Measurements from ENCODE around the gene PRKAG3. TPM values are rescaled to one million over a fixed set of nuclear protein-coding genes. Genes with fewer than 3 reads are reported as not detected.

The PRKAG3 gene
- total and polyA plus RNA-seq, 7 donors, result 9.2 to 187 (median 58.5) TPM

GRCh38 chr2:218781691-218782527 lies 49.7 kb downstream of the PRKAG3 start, which contains the start of gene CYP27A1:
CYP27A1 (plus strand) TSS chr2:218782147; CDS start chr2:218782183, 36 bp downstream.
- intact Hi-C loops (cut with DNase I), result loop anchor here in 1 of 2 donors (5.0 kb wide), 2 partner anchors 50 to 70 kb away; partner anchors contain the start of genes PRKAG3 and TTLL4
- peaks cover 26% of the 10 kb centered on the region for H3K4me1 ChIP-seq
- 0 to 1% (median 0%) methylated on average over 64 to 76 of the region's 76 CpGs for WGBS, 3 donors
- no peaks in the 10 kb centered on the region for H3K9me3 ChIP-seq
- ATAC-seq (peak; percentile 83 to 87 (median 85)), DNase-seq (peak; percentile 61 to 78)
- peak within 1 kb of the TSS; percentile 74 for H3K4me3 ChIP-seq
- TF ChIP-seq, protein P1, sequence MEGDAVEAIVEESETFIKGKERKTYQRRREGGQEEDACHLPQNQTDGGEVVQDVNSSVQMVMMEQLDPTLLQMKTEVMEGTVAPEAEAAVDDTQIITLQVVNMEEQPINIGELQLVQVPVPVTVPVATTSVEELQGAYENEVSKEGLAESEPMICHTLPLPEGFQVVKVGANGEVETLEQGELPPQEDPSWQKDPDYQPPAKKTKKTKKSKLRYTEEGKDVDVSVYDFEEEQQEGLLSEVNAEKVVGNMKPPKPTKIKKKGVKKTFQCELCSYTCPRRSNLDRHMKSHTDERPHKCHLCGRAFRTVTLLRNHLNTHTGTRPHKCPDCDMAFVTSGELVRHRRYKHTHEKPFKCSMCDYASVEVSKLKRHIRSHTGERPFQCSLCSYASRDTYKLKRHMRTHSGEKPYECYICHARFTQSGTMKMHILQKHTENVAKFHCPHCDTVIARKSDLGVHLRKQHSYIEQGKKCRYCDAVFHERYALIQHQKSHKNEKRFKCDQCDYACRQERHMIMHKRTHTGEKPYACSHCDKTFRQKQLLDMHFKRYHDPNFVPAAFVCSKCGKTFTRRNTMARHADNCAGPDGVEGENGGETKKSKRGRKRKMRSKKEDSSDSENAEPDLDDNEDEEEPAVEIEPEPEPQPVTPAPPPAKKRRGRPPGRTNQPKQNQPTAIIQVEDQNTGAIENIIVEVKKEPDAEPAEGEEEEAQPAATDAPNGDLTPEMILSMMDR (IDR thresholded peaks at IDR 0.05), result no peak
- H3K27ac ChIP-seq, result peak within 1 kb of the TSS; percentile 78
- peaks cover 0 to 2% (median 0%) of the 10 kb centered on the region in 3 donors for H3K27me3 ChIP-seq (ENCODE audit: insufficient read depth in 3 of 3, low read length in 2 of 3)
- H3K36me3 ChIP-seq (ENCODE audit: insufficient read depth in 1 of 2, low read depth in 1 of 2), result no peaks in the 10 kb centered on the region

- H3K27me3 ChIP-seq (ENCODE audit: insufficient read depth in 3 of 3, low read length in 2 of 3), result peaks cover 0 to 2% (median 0%) of the 10 kb centered on the region in 3 donors
- peaks cover 26% of the 10 kb centered on the region for H3K4me1 ChIP-seq
- TF ChIP-seq, protein P1 (IDR thresholded peaks at IDR 0.05), result no peak
- H3K27ac ChIP-seq, result peak overlapping the region; percentile 78
- no peaks in the 10 kb centered on the region for H3K36me3 ChIP-seq (ENCODE audit: insufficient read depth in 1 of 2, low read depth in 1 of 2)
- H3K9me3 ChIP-seq, result no peaks in the 10 kb centered on the region
- intact Hi-C loops (cut with DNase I), result loop anchor here in 1 of 2 donors (5.0 kb wide), 2 partner anchors 51 to 69 kb away; partner anchors contain the start of genes PRKAG3 and TTLL4
- 34 to 44% (median 34%) methylated on average over 15 of the region's 15 CpGs for WGBS, 3 donors
- DNase-seq, result no peak
- peak overlapping the region; percentile 74 for H3K4me3 ChIP-seq
- no peak for ATAC-seq
These were observed 50.5 kb downstream of the PRKAG3 start for GRCh38 chr2:218780851-218781690.

DNA sequence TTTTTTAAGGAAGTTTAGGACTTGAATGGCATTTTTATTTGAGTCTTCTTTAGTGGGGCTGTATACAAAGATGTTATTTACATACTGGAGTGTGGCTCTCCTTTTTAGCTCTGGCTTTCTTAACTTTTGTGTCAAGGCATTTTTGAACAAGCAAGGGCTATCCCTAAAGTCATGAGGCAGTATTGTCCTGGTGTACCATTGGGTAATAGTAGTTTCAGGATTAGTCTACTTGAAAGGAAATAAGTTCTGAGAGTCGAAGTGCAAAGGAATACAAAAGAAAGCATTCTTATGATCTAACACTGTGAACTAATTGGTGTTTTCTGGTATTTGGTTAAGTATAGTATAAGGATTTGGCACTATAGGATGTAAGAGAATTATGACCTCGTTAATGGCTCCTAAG lies 51.6 kb downstream of the PRKAG3 start:
- no peaks in the 10 kb centered on the region for H3K9me3 ChIP-seq
- ATAC-seq (no peak), DNase-seq (no peak)
- H3K27ac ChIP-seq, result no peak overlapping the region
- H3K27me3 ChIP-seq (ENCODE audit: insufficient read depth in 3 of 3, low read length in 2 of 3), result peaks cover 0 to 2% (median 0%) of the 10 kb centered on the region in 3 donors
- 71 to 97% (median 92%) methylated on average over 2 of the region's 2 CpGs for WGBS, 3 donors
- no peak overlapping the region for H3K4me3 ChIP-seq
- intact Hi-C loops (cut with DNase I), result loop anchor here in 1 of 2 donors (5.0 kb wide), 2 partner anchors 52 to 68 kb away; partner anchors contain the start of genes PRKAG3 and TTLL4
- TF ChIP-seq, protein P1 (IDR thresholded peaks at IDR 0.05), result no peak
- no peaks in the 10 kb centered on the region for H3K36me3 ChIP-seq (ENCODE audit: insufficient read depth in 1 of 2, low read depth in 1 of 2)
- peaks cover 22% of the 10 kb centered on the region for H3K4me1 ChIP-seq

- H3K9me3 ChIP-seq, result no peaks in the 10 kb centered on the region
- intact Hi-C loops (cut with DNase I), result no loop called here
- peaks cover 4% of the 10 kb centered on the region for H3K4me1 ChIP-seq
- ATAC-seq (no peak), DNase-seq (no peak)
- no peak overlapping the region for H3K27ac ChIP-seq
- TF ChIP-seq, protein P1 (IDR thresholded peaks at IDR 0.05), result no peak
- H3K4me3 ChIP-seq, result no peak overlapping the region
- 85 to 87% (median 85%) methylated on average over 9 of the region's 9 CpGs for whole genome bisulfite sequencing, 3 donors
- H3K36me3 ChIP-seq (ENCODE audit: insufficient read depth in 1 of 2, low read depth in 1 of 2), result no peaks in the 10 kb centered on the region
- H3K27me3 ChIP-seq (ENCODE audit: insufficient read depth in 3 of 3, low read length in 2 of 3), result no peaks in the 10 kb centered on the region
These were observed 54.2 kb downstream of the PRKAG3 start for GRCh38 chr2:218777276-218777990.

Measured in psoas muscle (tissue), 8 donors.